EH (cell line): ENCODE results near the gene ENPP4.
"Not testable (repeated sequence)": the region's sequence is repeated elsewhere in the genome, so short reads cannot be mapped to it uniquely, and the experiment has no call there.

Experiments
- DNase-seq: peaks from one replicate; pipeline ENCODE4 v3.0.0-alpha.2; 2015; ENCODE audit warnings: low read depth

The ENPP4 gene

GRCh38 chr6:46131291-46131690, 1.5 kb downstream of the ENPP4 start:
- not testable (repeated sequence) for DNase-seq

- DNase-seq = no peak
Observed at GRCh38 chr6:46134216-46134615, 4.4 kb downstream of the ENPP4 start.

- DNase-seq = no peak
Observed at GRCh38 chr6:46135176-46135575, 5.4 kb downstream of the ENPP4 start.

- DNase-seq = no peak
Observed at GRCh38 chr6:46136831-46137230, 7.0 kb downstream of the ENPP4 start.

GRCh38 chr6:46137387-46137786, 7.6 kb downstream of the ENPP4 start:
- DNase-seq = no peak

GRCh38 chr6:46138281-46138680, 8.5 kb downstream of the ENPP4 start:
- no peak for DNase-seq

- no peak for DNase-seq
Observed at GRCh38 chr6:46144270-46144669, 14.5 kb downstream of the ENPP4 start.

- DNase-seq = not testable (repeated sequence)
Observed at GRCh38 chr6:46149066-46149465, 19.3 kb downstream of the ENPP4 start.

- no peak for DNase-seq
Observed at GRCh38 chr6:46156701-46157100, 26.9 kb downstream of the ENPP4 start.

GRCh38 chr6:46159229-46159628, 29.4 kb downstream of the ENPP4 start:
- no peak for DNase-seq

- DNase-seq = no peak
Observed at GRCh38 chr6:46160102-46160501, 30.3 kb downstream of the ENPP4 start.

- DNase-seq = no peak
Observed at GRCh38 chr6:46170357-46171289, 40.8 kb downstream of the ENPP4 start, which contains the start of gene ENPP5. Gene ENPP5, minus strand, starts transcription at chr6:46170980. Its CDS starts 2,718 bp downstream, at chr6:46168262.

- DNase-seq = no peak
Observed at GRCh38 chr6:46172176-46172575, 42.4 kb downstream of the ENPP4 start.

GRCh38 chr6:46174904-46175303, 45.1 kb downstream of the ENPP4 start:
- DNase-seq = no peak

GRCh38 chr6:46175446-46175845, 45.7 kb downstream of the ENPP4 start:
- no peak for DNase-seq

GRCh38 chr6:46175976-46176375, 46.2 kb downstream of the ENPP4 start:
- no peak for DNase-seq

- peak; percentile 71 for DNase-seq
Observed at GRCh38 chr6:46184114-46184513, 54.3 kb downstream of the ENPP4 start.

GRCh38 chr6:46186583-46186982, 56.8 kb downstream of the ENPP4 start:
- no peak for DNase-seq

- DNase-seq = no peak
Observed at GRCh38 chr6:46189726-46190125, 59.9 kb downstream of the ENPP4 start.

- DNase-seq = no peak
Observed at GRCh38 chr6:46190889-46191288, 61.1 kb downstream of the ENPP4 start.

GRCh38 chr6:46191961-46192360, 62.2 kb downstream of the ENPP4 start:
- peak; percentile 29 for DNase-seq
